Measurements from ENCODE around the gene REXO1. TPM values are rescaled to one million over a fixed set of nuclear protein-coding genes. Genes with fewer than 3 reads are reported as not detected.
A peak's percentile ranks its signal among the peaks of the same experiment; 100 is the strongest.

Gene REXO1
- total and polyA plus RNA-seq, 9 of the 15 experiments (the other 6 are each of a cell fraction or from before 2014, with no cell fraction given) = 0.04 to 63.3 (median 15.8) TPM

GRCh38 chr19:1766800-1767352 is 81.4 kb downstream of the REXO1 start (continued):
- no peak for TF ChIP-seq EP400 (IDR thresholded peaks at IDR 0.05)
- TF ChIP-seq PHF21A (IDR thresholded peaks at IDR 0.05; ENCODE audit: borderline replicate concordance, low read depth) = no peak
- no peak for TF ChIP-seq XRCC3 (IDR thresholded peaks at IDR 0.05)
- TF ChIP-seq POLR3G (IDR thresholded peaks at IDR 0.05; ENCODE audit: extremely low read depth, insufficient read length, insufficient replicate concordance) = no peak

GRCh38 chr19:1765904-1766799 is 82.1 kb downstream of the REXO1 start:
- Histone ChIP-seq H3K9me3 (replicated peaks; ENCODE audit: control insufficient read depth, insufficient read depth, low read depth, low read length) (peaks cover 6% of the 10 kb centered on the region), H3K36me3 (ENCODE audit: control insufficient read depth, insufficient read depth, low read length) (no peaks in the 10 kb centered on the region), H4K20me1 (replicated peaks; ENCODE audit: control insufficient read depth, insufficient read depth, low read length) (no peaks in the 10 kb centered on the region; the same call in 1 of the 2 replicates), H3K9ac (ENCODE audit: insufficient read depth in 1 of 2, low read depth in 2 of 2, low read length in 2 of 2) (peak overlapping the region in 1 of 2 experiments; percentile 84; a peak in 3 of 4 replicates), H3K9me1 (ENCODE audit: control insufficient read depth, insufficient read depth, low read length) (no peaks in the 10 kb centered on the region), H2AFZ (ENCODE audit: low read depth, low read length) (peak overlapping the region; percentile 80), H3K27ac (ENCODE audit: extremely low read depth, low read depth, low read length) (no peak overlapping the region), H3K27me3 (ENCODE audit: control insufficient read depth in 2 of 2, insufficient read depth in 2 of 2, low read length in 2 of 2) (peaks cover 8 to 23% of the 10 kb centered on the region in 2 experiments; a peak in 4 of 5 replicates), H3K4me2 (ENCODE audit: insufficient read depth, low read length) (peak overlapping the region; percentile 27), H3K4me3 (no peak overlapping the region), H3K79me2 (ENCODE audit: control insufficient read depth, insufficient read depth, low read length) (no peaks in the 10 kb centered on the region), H3K4me1 (replicated peaks in 1 of 2; ENCODE audit: control insufficient read depth in 2 of 2, insufficient read depth in 2 of 2, low read length in 2 of 2) (peaks cover 9 to 58% of the 10 kb centered on the region in 2 experiments; a peak in 4 of 5 replicates)
- 61% methylated on average over 19 of the region's 38 CpGs for WGBS (ENCODE audit: insufficient coverage, low coverage, missing lambda C conversion rate)
- POLR2A ChIA-PET = interaction anchor here (0.5 to 2.0 kb wide), 4 partner anchors 11 to 286 kb away, joined by 3 to 7 read pairs (median 4); no protein-coding TSS in a partner anchor
- DNase-seq (ENCODE audit: extremely low read depth in 1 of 4, low spot score in 3 of 4) (no peak), ATAC-seq (no peak), FAIRE-seq (no peak)
- in situ Hi-C loops (cut with MboI) (loop anchor here (5.0 to 10.0 kb wide), 2 partner anchors 94 to 221 kb away; no protein-coding TSS in a partner anchor), intact Hi-C loops (cut with micrococcal nuclease) (loop anchor here (5.0 to 10.0 kb wide), 2 partner anchors 159 to 221 kb away; partner anchors contain the start of gene UQCR11)
- CTCF ChIA-PET (ENCODE audit: low intra/inter-chr PET ratio) = interaction anchor here (0.9 to 4.0 kb wide), 2 partner anchors 91 to 93 kb away, joined by 3 to 84 read pairs; no protein-coding TSS in a partner anchor
- no TSS peak for BruUV-seq (replicated peaks)
- TF ChIP-seq PCBP1 (IDR thresholded peaks at IDR 0.05; ENCODE audit: low read depth, low read length, poor library complexity, severe bottlenecking) (peak; percentile 23), ZNF512 (tag; IDR thresholded peaks at IDR 0.05) (0 out of 2 replicates have a peak, but pooled peaks have one; percentile 14), L3MBTL2 (IDR thresholded peaks at IDR 0.05) (no peak), E2F6 (IDR thresholded peaks at IDR 0.05; ENCODE audit: borderline replicate concordance in 1 of 2, extremely low read depth in 1 of 2, insufficient read depth in 1 of 2, insufficient read length in 1 of 2, low read depth in 1 of 2, low read length in 1 of 2, poor library complexity in 1 of 2, severe bottlenecking in 1 of 2) (peak in 1 of 2 experiments; percentile 66), MXD1 (CRISPR knock-in tag; IDR thresholded peaks at IDR 0.05; ENCODE audit: borderline replicate concordance, poor library complexity, severe bottlenecking) (no peak), ZBTB33 (CRISPR knock-in tag; IDR thresholded peaks at IDR 0.05) (no peak), HLTF (IDR thresholded peaks at IDR 0.05) (no peak)

All from K562 (cell line).